HG03432 (cell line): ENCODE results near the gene PSMD1.
"Not testable (repeated sequence)": the region's sequence is repeated elsewhere in the genome, so short reads cannot be mapped to it uniquely, and the experiment has no call there.

ENCODE experiments used
- ATAC-seq: cut with Tn5 transposase; IDR thresholded peaks from one replicate; pipeline ENCODE4 v1.9.1; 2021; ENCODE audit warnings: mild to moderate bottlenecking, moderate library complexity; ENCODE audit not compliant: unreplicated experiment

The PSMD1 gene

DNA sequence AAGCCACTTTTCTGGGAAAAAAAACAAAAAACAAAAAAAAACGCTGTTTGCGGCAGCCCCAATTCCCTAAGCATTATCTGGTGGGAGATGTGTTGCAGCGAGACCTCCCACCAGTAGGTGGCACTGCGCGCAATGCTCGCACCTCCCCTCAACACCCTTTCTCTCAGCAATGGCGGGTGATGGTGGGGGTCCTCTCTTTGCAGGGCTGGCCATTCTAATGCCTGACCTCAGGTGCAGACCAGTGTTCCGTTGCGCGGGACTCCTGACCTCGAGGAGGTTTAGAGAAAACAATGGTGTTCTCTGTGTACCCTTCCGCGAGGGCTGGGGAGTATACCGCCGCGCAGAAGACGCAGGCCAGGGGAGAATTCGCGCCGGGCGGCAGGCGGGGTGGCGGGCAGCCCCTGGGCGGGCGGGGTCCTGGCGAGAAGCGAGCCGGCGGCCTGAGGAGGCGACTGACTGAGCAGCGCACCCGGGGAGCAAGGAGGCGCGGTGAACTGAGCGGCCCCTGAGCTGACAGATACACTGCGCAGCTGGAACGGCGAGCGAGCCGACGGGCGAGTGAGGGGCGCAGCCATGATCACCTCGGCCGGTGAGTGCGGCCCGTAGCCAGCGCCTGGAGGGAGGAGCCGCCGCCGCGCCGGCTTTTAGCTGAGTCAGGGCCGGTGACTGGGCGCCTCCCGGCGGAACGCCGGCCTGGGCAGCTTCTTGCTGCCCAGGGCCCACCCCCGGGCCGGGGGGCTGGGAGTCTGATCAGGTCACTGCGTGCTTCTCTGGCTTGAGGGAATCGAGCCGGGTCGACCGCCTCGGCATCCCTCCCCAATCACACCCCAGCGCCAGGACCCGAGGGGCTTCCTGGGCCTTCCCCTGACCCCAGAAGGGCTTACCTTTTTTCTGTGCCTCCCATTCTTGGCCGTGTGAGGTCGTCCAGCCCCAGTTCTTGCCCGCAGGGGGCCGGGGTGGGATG lies at the start of gene PSMD1:
Gene PSMD1, plus strand, starts transcription at position 415 of the 964 bp plus-strand sequence. Its CDS starts 159 bp downstream, at position 574.
- peak; percentile 82 for ATAC-seq

DNA sequence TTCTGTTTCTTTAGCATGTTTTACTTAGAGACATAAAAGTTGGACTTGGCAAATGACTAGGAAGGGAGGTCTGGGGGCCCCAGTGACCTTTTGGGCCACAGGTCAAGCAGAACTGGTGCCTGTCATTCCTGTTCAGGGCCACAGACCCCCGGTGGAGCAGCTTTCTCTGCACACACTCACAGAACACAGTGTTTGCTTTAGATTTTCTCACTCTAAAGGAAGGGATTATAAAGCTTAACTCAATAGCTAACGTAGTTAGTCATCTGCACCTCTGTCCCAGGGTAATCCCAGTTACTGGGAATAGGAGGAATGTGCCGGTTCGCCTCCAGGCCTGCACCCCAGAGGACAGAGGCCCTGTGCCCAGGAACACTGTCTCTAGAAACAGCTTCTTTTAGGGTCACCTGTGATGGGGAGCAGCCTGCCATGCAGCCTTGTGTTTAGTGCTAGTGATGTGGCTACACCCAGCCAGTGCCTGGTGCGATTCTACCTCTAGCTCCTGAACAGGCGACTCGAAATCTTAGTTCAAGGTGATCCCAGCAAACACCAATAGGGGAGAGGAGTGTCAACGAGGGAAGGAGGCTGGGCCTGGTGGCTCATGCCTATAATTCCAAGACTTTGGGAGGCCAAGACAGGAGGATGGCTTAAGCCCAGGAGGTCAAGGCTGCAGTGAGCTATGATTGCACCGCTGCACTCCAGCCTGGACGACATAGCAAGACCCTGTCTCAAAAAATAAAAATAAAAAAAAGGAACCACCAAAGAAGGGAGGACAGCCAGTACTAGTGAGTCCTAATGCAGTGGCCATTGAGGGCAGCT lies 49.2 kb upstream of the PSMD1 start:
- ATAC-seq: no peak

DNA sequence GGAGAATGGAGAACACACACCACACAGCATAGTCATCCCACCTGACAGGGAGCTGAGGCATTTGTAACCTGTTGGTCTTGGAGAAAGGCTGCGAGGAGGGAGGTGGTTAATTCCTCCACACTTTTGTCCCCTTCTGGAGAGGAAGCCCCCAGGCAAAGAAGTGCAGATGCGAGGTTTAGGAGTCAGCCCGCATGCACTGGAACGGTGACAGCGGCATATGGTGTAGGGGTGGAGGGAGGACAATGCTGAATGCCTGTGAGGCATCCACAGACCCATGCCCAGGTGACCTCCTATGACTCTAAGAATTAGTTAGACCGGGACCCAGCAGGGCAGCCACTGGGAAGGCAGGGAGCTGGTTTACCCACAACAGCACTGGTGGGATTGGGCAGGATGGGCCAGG lies 48.5 kb upstream of the PSMD1 start:
- ATAC-seq: no peak

DNA sequence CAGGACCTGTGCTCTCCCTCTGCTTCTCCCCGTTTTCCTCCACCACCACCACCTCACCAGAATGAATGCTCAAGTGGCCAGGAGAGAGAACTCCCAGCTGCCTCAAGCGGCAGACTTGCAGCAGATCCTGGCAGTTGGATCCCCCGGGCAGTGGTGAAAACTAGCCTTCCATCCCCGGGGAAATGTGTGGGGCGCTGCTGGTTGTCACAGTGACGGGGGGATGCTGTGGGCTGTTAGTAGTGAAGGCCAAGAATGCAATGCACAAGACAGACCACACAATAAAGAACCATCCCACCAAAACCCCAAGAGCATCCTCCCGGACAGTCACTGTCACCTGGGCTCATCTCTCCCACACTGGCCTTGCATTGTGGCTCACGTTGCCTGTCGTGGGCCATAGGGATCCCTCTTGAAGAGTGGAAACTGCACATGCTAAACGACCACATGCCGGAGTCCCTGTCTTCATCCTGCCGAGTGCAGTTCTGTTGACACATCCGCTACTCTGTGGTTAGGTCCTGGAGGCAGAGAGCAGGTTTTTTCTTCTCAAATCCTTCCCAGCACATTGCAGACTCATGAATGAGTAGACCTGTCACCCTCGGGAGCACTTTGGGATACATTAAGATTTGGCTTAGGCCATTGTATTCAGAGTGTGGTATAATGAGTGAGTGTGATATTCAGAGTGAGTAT lies 47.3 kb upstream of the PSMD1 start:
- ATAC-seq: no peak

DNA sequence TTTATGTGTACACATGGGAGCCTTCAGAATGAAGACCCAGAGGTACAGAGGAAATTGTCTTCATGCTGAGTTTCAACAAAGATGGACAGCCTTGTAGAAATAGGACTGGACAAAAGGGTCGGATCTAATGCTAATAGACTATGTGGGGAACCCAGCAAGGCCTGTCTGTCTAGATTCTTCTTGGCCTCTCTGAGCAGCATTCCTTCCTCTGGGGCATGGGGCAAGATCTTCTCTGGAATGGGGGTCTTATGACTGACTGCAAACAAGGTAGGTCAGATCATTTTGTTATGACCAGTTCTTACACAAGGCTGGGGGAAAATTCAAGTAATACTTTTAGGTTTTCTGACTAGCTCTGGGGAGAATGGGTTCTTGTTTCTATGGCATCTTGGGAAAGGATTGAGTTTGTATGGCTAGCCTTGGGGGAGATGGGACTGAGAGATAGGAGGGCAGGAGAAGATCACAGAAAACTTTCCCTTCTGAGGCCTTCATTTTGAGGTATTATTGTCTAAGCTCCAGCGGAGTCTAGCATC lies 46.4 kb upstream of the PSMD1 start:
- ATAC-seq: no peak

DNA sequence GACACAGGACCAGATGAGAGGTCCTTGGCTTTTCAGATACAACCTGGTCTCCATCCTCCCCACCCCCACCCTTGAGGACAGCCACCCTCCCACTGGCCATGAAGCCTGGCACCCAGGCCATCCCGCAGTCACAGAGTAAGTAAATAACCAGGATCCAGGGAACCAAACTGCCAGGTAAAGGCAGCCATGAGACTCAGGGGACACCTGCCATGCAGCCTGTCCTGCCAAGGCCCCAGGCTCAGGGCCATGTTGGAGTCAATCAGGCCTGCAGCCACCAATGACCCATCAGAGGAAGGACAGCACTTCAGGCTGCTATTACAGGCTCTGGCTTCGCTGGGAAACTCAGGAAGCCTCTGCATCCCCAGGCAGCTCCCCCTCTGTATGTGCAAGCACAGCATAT lies 45.1 kb upstream of the PSMD1 start:
- no peak for ATAC-seq

DNA sequence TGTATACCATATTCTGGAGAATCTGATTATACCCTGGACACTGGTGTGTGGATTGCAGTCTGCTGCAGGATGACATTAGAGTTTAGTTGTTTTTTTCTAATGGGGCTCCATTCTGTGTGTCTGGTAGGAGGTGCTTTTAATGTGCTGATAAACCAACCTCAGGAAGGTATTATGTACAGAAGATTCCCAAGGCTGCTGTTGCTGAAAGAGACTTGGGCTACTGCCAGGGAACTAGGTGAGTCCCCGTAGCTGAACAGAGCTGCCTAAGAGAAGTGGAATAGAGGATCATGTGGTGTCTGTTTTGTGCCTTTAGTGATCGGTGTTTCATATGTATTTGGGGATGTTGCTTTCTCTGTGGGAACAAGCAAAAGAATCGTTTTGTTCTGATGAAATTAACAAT lies 44.2 kb upstream of the PSMD1 start:
- no peak for ATAC-seq

DNA sequence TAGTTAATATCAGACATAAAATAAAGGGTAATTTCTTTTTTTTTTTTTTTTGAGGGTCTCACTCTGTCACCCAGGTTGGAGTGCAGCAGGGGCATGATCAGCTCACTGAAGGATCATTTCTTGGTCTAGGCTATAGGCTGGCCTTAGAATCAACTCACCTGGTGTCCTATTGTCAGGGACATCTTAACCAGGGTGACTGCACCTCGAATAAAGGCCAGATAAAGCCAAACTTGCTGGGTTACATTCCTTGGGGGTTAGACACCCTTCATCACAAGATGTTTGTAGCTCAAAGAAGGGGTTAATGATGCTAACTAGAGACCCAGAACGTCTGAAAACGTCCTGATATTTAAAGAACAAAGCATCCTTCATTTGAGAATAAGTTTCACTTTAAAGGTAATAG lies 42.8 kb upstream of the PSMD1 start:
- no peak for ATAC-seq

DNA sequence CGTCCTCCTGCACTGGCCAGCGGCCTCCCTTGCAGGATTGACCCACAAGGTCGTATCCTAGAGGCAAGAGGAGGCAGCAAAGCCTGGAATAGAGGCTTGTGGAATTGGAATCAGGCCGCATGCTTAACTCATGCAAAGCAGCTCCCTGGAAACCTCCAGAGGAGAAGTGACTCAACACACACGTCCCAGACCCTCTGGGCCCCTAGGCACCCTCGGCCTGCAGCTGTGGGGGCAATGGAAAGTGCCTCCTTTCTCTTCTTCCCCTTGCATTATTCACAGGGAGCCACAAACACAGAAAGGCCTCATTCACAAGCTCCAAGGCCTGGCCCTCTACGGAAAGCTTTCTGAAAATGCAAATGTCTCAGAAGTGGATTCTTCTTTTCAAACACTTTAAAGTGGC lies 41.2 kb upstream of the PSMD1 start:
- ATAC-seq: no peak

DNA sequence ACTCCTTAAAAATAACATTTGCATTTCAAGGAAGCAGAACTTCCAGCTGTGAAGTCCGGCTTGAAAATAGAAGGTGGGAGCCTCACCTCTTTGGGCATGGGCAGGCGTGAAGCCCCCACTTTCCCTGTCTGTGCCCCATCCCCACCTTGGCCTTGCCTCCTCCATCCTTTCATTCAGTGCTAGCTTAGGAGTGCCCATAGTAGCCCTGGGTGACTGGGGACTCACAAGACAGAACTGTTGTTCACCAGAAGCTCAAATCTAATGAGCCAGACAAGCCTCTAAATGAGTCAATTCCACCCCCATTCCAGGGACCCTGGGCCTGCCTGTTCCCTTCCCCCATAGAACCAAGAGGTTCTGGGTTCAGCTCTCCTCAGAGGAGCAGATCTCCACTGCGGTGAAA lies 40.7 kb upstream of the PSMD1 start:
- no peak for ATAC-seq

DNA sequence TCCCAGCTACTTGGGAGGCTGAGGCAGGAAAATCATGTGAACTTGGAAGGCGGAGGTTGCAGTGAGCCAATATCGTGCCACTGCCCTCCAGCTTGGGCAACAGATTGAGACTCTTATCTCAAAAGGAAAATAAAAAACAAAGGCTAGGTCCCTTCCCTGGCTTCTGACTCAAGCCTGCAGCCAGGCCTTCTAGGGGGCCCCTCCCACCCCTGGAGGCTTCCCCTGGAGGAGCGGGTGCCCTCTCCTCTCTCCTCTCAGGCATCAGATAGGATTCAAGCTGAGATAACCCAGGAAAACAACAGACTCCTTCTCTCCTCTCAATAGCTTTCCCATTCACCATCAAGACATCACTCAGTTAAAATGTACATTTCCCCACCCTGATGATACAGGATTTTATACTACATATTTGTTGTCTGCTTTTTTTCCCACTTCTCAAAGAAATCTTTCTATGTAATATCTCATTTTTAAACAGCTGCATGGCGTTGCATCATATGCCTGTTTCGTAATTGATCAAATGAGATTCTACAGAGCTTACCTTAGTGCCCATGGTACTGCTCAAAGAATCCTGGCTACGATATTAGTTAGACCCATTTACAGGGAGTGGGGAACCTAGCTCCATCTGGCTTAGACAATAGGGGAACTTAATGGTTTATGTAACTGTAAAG lies 40.0 kb upstream of the PSMD1 start:
- no peak for ATAC-seq

DNA sequence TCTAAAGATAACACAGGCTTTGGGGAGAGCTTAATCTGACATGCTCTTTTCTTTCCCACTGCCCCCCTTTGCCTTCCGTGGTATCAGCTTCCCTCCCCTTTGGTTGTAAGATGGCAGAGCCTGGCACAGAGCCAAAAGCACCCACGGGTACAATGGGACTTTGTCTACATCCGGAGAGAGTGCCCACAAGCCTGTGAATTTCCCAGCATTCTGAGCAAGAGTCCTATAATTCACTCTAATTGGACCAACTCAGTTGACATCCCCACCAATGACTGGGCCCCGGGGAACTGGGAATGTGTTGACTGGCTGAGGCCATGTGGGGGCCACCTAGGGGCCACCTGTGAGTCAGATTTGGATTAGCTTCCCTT lies 39.5 kb upstream of the PSMD1 start:
- ATAC-seq: no peak

DNA sequence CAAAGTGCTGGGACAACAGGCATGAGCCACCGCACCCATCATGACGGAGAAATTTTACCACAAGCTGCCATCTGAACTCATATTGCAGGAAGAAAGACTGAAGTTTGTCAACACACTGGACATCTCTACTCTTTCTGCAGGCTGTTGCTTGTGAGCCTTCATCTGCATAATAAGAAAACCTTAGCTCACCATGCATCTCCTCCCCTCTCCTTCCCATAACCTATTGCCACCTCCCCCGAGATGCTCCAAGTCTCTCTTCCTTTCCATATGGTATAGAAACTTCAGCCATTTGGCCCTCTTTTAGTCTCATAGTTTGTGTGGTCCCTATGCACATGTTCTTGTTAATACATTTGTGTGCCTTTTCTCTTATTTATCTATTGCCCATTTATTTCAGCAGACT lies 38.5 kb upstream of the PSMD1 start:
- ATAC-seq: no peak

DNA sequence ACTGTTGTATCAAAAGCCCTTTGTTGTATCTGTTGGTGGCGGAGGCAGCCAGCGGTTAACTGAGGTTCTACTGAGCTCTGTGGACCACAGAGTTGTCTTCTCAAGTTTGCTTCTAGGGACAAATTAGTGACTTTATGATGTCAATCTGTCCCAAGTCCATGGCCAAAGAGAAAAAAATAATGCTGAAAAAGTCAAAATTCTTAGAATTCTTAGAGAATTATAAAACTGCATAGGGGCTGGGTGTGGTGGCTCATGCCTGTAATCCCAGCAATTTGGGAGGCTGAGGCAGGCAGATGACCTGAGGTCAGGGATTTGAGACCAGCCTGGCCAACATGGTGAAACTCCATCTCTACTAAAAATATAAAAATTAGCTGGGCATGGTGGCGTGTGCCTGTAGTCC lies 31.6 kb upstream of the PSMD1 start:
- ATAC-seq: not testable (repeated sequence)

DNA sequence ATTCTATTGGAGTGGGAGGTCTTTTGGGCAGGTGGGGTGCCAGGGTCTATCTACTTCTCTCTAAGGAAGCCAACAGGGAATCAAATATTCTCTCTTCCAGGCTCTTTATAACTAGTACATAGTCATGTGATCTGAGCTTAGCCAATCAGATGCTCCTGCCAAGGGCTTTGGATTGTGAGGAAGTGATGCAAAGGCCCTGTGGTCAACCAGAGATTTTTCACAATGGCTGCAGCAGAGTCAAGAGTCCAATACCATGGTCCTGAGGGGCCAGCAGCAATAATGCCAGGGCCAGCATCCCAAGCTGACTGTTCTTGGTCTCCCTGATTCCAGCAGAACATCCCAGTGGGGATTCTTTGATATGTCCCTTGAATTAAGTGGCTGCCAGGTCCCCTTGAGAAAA lies 27.8 kb upstream of the PSMD1 start:
- ATAC-seq: no peak

DNA sequence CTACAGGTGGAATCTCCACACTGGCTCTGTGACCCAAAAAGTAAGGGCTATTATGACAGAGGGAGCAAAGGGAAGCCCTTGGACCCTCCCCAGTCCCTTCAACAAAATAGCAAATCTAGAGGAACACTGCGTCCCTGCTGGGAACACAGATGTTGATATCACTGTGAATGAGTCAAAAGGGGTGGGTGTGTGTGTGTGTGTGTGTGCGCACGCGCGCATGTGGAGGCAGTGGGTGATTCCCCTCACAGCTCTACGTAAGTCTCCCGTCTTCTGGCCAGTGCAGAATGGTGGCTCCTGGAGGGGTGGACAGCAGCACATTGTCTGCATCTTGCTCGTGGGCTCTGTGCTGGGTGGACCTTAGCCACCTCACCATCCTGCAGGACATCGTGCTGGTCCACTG lies 27.1 kb upstream of the PSMD1 start:
- ATAC-seq: no peak

DNA sequence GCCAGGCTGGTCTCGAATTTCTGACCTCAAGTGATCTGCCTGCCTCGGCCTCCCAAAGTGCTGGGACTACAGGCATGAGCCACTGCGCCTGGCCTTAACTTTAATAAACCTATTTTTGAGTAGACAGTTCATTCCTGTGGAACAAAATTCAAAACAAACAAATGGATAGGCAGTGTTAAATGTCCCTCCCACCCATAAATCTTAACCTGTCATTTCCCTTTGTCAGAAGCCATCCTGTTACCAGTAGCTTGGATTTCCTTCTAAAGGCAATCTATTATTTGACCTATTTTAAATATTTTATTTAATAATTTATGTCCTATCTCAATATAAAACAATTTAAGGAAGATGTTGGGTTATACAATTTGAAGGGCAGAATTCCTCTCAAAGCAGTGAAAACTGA lies 25.9 kb upstream of the PSMD1 start:
- no peak for ATAC-seq

DNA sequence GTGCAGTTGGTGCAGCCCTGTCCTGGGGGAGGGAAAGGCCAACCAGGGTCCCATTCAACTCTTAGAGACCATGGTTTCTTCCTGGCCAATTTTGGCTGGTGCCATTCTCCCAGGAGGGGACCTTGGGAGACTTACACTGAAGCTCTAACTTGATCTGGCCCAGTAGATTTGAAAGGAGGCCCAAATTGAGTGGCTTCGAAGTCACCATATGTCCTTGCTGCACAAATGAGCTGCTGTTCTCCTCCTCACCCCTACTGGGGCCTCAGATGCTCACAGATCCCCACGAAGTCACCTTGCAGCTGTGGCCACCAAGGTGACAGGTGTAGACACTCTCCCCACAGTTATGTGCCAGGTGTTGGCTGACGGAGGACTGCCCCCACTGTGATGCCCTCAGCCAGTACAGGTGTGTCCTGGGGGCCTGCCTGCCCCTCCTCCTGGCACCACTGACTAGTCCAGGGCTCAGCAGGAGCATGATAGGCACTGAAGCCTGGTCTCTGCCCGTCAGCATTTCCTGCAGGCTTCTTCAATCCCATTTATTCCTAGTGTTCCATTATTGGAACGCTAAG lies 24.0 kb upstream of the PSMD1 start:
- no peak for ATAC-seq

DNA sequence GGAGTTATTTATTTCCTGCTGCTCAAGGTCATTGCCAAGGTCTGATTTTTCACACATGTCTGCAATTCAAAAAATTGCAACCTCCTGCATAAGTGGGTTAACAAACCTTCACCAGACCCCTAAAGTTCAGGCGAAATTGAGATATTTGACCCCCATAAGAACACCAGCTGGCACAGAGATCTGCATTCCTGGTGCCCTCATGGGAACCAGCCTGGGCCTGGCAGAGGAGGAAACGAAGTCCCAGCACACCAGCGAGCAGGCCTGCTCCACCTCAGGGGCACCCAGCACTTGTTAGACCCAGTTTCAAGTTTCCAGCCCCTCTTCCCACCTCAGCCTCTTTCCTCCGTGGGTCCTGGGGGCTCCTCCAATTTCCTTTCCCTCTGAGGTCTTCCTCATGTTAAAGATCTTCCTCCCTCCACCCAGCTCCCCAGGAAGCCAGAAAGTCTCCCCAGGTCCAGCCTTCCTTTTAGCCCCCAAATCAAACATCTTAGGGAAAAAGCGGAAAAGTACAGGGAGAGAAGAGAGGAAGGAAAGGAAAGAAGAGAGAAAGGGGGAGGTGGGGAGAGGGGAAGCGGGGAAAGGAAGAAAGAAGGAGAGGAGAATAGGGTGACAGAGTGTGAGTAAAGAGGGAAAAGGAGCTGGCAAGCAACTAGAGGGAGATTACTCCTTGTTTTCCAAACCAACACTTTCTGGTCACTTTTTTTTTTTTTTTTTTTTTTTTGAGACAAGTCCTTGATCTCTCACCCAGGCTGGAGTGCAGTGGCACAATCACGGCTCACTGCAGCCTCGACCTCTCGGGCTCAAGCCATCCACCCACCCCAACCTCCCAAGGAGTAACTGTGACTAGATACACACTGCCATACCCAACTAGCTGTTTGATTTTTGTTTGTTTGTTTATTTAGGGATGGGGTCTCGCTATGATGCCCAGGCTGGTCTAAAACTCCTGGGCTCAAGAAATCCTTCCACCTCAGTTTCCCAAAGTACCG lies 23.2 kb upstream of the PSMD1 start:
- no peak for ATAC-seq
